Fibroblast of skin of back (primary cell): ENCODE measurements around the gene RANBP2. TPM values are rescaled to one million over a fixed set of nuclear protein-coding genes. Genes with fewer than 3 reads are reported as not detected.
A peak's percentile ranks its signal among the peaks of the same experiment; 100 is the strongest.
"Not testable (repeated sequence)": the region's sequence is repeated elsewhere in the genome, so short reads cannot be mapped to it uniquely, and the experiment has no call there.

Source experiments
- DNase-seq: peaks from one replicate; pipeline ENCODE4 v3.0.0-alpha.2; 2013
- polyA plus RNA-seq, 2 experiments: library from polyadenylated mRNA; unstranded; fragments of 120-200 nt; gene quantifications; one replicate each; pipeline ENCODE4 v1.2.1, GENCODE V29; 2013; ENCODE audit not compliant: insufficient read length in 2 of 2

The RANBP2 gene
- polyA plus RNA-seq (2013, experiment 1 of 2; ENCODE audit: insufficient read length) = 23.1 TPM
- 23.5 TPM for polyA plus RNA-seq (2013, experiment 2 of 2; ENCODE audit: insufficient read length)

GRCh38 chr2:108719149-108720044 lies at the start of gene RANBP2:
TSS of gene RANBP2 (plus strand) at chr2:108719482. CDS start at chr2:108719607, 125 bp downstream.
- DNase-seq = peak; percentile 97

- DNase-seq = not testable (repeated sequence)
These were observed 49.0 kb upstream of the RANBP2 start for GRCh38 chr2:108670282-108670681.

GRCh38 chr2:108672200-108672805 lies 47.0 kb upstream of the RANBP2 start:
- DNase-seq = not testable (repeated sequence)

- not testable (repeated sequence) for DNase-seq
These were observed 42.8 kb upstream of the RANBP2 start for GRCh38 chr2:108676522-108676921.

- DNase-seq = not testable (repeated sequence)
These were observed 42.0 kb upstream of the RANBP2 start for GRCh38 chr2:108677239-108677744.

GRCh38 chr2:108678198-108678651 lies 41.1 kb upstream of the RANBP2 start:
- DNase-seq = peak; percentile 57

- DNase-seq = not testable (repeated sequence)
These were observed 38.5 kb upstream of the RANBP2 start for GRCh38 chr2:108680805-108681204.

- DNase-seq = not testable (repeated sequence)
These were observed 30.2 kb upstream of the RANBP2 start for GRCh38 chr2:108688818-108689756.

- not testable (repeated sequence) for DNase-seq
These were observed 29.3 kb upstream of the RANBP2 start for GRCh38 chr2:108690001-108690400.

GRCh38 chr2:108691447-108691846 lies 27.8 kb upstream of the RANBP2 start:
- DNase-seq = no peak

GRCh38 chr2:108701208-108701607 lies 18.1 kb upstream of the RANBP2 start:
- no peak for DNase-seq

GRCh38 chr2:108701806-108702205 lies 17.5 kb upstream of the RANBP2 start:
- peak; percentile 28 for DNase-seq

- no peak for DNase-seq
These were observed 14.4 kb upstream of the RANBP2 start for GRCh38 chr2:108704871-108705270.

- DNase-seq = no peak
These were observed 12.0 kb upstream of the RANBP2 start for GRCh38 chr2:108707300-108707699.

GRCh38 chr2:108716971-108717370 lies 2.3 kb upstream of the RANBP2 start:
- not testable (repeated sequence) for DNase-seq

GRCh38 chr2:108726048-108726447 lies 6.8 kb downstream of the RANBP2 start:
- not testable (repeated sequence) for DNase-seq

GRCh38 chr2:108734656-108735055 lies 15.4 kb downstream of the RANBP2 start:
- peak; percentile 12 for DNase-seq

- DNase-seq = not testable (repeated sequence)
These were observed 38.7 kb downstream of the RANBP2 start for GRCh38 chr2:108757973-108758372.

- DNase-seq = not testable (repeated sequence)
These were observed 43.3 kb downstream of the RANBP2 start for GRCh38 chr2:108762618-108763017.

GRCh38 chr2:108766671-108767070 lies 47.4 kb downstream of the RANBP2 start:
- not testable (repeated sequence) for DNase-seq

- not testable (repeated sequence) for DNase-seq
These were observed 48.6 kb downstream of the RANBP2 start for GRCh38 chr2:108767859-108768258.

GRCh38 chr2:108776475-108776874 lies 57.2 kb downstream of the RANBP2 start:
- no peak for DNase-seq
